HG03025 (cell line): ENCODE data around the gene CNOT6.

Experiments
- ATAC-seq: cut with Tn5 transposase; IDR thresholded peaks from one replicate; pipeline ENCODE4 v1.9.1; 2021; ENCODE audit warnings: mild to moderate bottlenecking, moderate library complexity; ENCODE audit not compliant: unreplicated experiment, low FRiP score

The CNOT6 gene

DNA sequence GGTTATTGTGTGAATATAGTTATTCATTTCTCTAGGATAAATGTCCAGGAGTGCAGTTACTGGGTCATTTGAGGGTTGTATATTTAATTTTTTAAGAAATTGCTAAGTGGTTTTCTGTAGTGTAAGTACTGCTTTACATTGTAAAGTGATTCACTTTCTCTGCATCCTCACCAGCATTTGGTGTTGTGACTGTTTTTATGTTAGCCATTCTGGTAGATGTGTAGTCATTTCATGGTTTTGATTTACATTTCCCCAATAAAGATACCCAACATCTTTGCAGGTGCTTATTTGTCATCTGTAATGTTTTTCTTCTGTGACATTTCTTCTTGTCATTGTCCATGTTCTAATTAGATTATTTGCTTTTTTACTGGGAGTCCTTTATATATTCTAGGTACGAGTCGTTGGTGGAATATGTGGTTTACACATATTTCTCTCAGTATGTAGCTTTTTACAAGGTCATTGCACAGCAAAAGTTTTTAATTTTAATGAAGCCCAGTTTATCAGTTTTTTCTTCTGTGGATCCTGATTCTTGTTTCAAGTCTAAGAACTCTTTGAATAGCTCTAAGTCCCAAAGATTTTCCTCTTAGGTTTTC, 63.1 kb downstream of the CNOT6 start:
- ATAC-seq = no peak

DNA sequence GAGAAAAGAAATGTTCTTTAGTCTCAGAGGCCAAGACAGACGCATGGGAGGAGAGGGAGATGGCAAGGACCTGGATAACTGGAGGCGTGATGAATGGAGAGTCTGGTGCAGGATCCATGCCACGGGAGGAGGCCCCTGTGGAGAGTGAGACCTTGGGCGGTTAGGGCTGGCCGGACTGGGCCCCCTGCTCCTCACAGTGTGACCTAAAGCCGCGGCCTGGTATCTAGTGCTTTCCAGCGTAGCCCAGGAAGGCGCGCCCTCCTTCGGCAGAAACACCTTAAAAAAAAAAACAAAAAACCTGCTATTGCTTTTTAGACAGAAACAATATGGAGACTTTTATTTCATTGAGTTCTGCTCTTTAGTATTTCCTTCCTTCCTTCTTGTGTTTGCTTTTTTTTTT, 64.1 kb downstream of the CNOT6 start:
- ATAC-seq = no peak

DNA sequence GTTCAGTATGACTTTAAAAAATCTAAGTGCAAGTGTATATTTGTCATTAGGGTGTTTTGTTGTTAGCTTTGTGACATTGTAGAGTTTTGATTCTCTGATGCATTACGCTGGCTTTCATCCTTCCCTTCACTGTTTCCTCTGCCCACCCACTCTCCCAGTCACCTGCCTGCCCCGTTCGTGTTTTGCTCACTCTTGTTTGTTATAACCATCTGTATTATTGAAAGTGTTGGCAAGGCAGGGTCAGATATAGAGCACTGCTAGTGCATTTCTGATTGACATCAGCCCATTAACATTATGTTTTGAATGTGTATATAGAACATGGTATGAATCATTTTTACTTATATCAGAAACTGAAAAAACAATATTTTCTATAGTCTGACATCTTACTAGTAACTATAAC, 69.8 kb downstream of the CNOT6 start:
- no peak for ATAC-seq

DNA sequence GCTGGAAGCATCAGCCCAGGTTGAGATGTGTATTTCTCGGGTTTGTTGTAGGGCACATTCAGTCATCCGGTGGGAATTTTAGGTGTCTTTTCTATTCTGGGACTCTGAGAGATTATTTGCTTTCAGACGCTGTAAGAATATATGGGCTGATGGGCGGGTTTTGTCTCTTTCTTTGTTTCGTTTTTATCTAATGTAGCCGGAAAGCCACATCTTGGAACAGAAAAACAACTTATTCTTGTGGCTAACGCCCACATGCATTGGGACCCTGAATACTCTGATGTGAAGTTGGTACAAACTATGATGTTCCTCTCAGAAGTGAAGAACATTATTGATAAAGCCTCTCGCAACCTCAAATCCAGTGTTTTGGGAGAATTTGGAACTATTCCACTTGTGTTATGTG, 74.7 kb downstream of the CNOT6 start:
- no peak for ATAC-seq

DNA sequence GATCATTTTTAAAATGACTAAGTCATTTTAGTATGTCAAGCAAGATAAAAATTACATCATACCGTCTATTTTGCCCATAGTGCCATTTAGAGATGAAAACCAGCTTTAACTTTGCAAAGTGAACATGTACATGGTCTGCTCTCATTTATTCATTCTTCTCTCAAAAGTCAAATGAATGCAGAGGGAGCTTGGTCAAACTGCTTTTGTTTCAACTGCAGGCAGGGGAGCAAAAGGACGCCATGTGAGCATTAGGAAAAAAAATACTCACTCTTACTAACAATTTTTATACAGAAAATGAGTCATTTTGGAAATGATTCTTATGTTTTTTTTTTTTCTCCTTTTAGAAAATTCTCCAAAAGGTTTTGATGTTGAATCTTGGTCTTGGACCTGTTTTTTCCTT, 81.4 kb downstream of the CNOT6 start:
- no peak for ATAC-seq

DNA sequence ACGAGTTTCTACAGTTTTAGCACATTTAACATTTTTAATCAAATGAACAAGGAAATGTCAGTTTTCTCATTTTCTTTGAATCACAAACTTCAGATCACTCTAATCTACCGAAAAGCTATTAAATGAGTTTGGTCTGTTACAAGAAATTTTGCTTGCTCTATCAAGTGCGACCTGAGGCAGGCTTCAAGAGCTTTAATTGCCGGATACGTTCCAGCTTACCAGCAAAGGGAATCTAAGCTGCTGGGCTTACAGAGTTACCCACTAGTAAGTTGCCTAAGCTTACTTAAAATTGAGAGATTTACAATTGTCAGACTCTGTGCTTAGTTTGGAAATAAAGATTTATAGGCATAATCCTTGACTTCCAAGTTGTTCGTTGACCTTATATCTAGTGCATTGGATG, 86.5 kb downstream of the CNOT6 start:
- ATAC-seq = no peak

DNA sequence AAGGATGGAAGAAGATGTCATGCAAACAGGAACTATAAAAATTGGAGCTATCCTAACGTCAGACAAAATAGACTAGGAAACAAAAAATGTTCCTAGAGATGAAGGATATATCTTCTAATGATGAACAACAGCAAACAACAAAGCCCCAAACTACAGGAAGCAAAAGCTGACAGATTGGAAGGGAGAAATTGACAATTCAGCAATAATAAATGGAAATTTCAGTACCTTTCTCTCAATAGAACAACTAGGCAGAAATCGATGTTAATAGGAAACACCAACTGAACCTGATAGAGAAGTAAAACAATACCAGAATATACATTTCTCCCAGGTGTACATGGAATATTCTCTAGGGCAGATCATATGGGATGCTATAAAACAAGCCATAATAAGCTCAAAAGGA, 89.6 kb downstream of the CNOT6 start:
- no peak for ATAC-seq

DNA sequence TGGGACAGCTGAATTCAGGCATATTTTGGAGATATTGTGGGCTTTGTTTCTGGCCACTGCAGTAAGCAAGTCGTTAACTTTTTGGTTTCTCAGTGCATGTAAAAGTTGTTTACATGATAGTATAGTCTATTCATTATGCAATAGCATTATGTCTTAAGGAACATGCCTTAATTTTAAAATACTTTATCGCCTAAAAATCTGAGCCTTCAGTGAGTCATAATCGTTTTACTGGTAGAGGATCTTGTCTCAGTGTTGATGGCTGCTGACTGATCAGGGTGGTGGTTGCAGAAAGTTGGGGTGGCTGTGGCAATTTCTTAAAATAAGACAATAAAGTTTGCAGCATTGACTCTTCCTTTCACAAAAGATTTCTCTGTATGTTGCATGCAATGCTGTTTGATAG, 92.0 kb downstream of the CNOT6 start:
- no peak for ATAC-seq

DNA sequence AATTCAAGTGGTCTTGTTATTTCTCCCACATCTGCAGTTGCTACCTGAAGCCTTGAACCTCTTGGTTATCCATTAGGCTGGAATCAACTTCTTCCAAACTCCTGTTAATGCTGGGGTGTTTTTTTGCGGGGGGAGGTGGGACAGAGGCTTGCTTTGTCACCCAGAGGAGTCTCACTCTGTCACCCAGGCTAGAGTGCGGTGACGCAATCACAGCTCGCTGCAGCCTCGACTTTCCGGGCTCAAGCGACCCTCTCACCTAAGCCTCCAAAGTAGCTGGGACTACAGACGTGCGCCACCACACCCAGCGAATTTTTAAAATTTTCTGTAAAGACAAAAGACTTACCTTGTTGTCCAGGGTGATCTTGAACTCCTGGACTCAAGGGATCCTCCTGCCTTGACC, 92.7 kb downstream of the CNOT6 start:
- ATAC-seq = no peak

DNA sequence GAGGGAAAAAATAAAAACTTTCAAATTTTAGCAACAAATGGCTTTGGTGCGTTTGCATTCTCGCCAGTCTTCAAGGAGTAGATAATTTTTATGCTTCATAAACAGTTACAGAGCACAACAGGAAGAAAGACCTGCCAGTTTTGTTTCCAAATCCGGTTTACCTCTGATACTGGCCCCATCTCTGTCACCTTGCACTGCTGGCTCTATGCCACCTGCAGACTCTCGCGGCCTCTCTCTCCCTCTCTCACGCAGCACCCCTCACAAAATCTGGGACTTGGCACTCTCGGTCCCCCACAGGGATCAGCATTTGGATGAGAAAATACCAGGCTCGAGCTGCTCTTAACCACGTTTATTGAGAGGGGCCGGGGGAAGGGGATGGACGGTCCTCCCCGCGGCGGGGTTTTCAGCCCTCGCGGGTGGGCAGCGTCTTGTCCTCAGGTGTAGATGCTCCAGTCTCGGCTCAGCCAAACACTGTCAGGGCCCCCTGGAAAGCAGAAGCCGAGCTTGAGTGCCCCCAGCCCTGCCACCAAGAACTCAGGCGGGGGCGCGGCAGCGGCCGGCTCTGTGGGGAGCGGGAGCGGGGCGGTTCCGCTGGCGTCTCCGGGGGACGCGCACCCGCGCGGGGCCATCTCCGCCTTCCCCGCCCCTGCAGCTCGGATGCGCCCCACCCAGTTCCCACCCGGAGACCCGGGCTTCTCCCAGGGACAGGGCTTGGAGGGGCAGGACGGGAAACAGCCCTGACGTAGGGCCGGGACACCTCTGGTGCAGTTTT, 95.8 kb downstream of the CNOT6 start:
- no peak for ATAC-seq

DNA sequence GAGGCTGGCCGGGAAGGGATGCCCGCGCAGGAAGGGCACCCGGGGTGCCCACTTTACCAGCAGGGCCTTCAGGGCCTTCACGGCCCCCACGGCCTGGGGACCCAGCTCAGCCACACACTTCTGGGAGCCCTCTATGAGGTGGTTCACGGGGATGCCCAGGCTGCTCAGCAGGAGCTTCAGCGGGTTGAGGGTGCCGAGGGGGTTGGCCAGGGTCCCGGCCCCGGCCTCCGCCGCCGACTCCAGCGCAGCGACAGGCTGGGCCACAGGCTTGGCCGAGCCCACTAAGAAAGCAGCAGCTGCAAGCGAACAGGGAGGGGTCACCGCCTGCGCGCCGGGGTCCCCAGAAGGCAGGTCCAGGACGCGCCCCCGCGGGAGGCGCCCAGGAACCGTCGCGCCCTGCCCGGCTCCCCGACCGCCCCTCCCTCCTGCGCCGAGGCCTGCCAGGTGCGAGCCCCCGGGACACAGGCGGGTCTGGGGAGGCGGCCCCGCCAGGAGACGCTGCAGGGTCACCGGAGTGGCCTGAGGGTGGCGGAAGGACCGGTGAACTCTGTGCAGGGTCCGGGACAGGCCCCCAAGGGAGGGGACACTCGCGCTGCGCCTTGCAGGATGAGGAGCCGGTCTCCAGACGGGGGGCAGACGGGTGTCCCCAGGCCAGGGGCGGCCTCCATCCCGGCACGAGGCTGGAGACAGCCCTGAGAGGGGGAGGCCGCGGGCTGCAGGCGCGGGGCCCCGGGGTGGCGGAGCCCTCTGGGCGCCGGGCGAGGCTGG, 96.5 kb downstream of the CNOT6 start:
- ATAC-seq = no peak

DNA sequence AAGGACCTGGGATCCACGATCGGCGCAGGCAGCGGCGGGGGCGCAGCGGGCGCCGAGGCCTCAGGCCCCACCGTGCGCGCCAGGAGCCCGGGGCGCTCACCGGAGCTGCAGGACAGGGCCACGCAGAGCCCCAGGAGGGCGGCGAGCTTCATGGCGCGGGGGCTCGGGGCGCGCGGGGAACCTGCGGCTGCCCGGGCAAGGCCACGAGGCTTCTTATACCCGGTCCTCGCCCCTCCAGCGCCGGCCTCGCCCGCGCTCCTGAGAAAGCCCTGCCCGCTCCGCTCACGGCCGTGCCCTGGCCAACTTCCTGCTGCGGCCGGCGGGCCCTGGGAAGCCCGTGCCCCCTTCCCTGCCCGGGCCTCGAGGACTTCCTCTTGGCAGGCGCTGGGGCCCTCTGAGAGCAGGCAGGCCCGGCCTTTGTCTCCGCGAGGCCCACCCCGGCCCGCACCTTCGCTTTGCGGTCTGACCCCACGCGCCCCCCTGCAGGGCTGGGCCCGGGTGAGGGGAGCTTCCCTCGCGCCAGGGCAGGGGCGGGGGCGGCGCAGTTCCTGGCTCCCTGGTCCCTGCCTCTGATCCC, 97.2 kb downstream of the CNOT6 start, which contains the start of gene SCGB3A1:
SCGB3A1 (minus strand) TSS at position 189 of the 577 bp plus-strand sequence; CDS start at position 152, 37 bp downstream.
- ATAC-seq = no peak

DNA sequence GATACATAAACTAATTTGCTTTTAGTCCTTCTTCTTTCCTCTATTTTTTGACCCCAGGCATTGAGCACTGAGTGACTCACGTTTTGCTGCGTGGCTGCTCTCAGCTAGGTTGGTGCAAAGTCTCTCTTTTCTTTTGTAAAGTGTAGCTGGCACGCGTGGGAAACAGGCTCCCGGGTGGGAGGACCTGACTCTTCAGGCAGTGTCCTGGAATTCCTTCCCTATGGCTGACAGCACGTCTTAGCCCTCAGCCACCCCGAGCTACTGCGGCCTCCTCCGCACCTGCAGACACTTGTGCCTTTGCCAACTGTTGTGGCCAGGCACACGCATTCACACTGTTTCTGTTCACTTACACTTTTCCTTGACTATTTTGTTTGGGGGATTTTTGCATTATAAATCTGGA, 98.0 kb downstream of the CNOT6 start:
- no peak for ATAC-seq

DNA sequence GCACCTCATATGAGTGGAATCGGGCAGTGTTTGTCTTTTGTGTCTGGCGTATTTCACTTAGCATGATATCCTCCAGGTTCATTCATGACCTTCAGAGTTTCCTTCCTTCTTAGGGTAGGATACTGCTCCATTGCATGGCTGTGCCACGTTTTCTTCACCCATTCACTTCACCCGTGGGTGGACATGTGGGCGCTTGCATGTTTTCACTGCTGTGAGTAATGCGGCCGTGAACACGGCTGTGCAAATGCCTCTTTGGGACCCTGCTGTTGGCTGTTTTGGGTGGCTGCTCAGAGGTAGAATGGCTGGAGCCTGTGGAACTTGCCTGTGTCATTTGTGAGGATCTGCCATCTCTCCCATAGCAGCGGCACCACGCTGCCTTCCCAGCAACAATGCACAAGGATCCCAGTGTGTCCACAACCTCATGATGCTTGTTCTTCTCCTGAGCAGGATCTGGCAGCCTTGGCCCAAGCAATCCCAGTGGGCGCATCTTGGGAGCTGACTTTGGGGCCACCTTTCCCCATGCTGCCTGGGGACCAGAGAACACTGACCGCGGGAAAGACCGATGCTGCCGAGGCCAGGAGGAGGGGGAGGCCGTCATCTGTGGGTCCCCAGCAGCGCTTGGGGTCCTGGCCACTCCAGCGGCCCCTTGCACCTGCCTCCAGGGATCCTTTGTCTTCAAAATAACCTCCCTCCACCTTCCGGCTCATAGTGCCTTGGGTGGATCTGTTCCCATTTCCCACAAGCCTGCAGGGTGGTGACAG, 99.4 kb downstream of the CNOT6 start:
- ATAC-seq = no peak

DNA sequence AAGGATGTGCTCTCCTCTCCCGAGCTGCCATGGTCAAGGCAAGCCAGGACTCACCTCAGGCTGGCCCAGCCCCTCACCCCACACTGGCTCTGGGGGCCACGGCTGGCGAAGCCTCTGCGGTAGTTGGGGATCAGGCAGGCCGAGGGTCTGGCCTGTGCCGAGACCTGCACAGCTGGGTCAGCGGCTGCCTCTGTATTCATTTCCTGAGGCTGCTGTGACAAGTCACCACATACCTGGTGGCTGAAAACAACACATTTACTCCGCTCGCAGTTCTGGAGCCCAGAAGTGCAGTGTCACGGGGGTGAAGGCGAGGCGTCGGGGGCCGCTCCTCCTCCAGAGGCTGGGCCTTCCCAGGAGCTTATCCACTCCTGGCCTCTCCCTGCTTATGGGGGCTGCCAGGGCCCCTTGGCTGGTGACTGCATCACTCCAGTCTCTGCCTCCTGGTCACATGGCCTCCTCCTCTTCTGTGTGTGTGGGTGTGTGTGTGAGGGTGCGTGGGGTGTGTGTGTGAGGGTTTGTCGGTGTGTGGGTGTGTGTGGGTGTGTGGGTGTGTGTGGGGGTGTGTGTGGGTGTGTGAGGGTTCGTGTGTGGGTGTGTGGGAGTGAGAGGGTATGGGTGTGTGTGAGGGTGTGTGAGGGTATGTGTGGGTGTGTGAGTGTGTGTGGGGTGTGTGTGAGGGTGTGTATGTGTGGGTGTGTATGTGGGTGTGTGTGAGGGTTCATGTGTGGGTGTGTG, 100.3 kb downstream of the CNOT6 start:
- ATAC-seq = no peak

DNA sequence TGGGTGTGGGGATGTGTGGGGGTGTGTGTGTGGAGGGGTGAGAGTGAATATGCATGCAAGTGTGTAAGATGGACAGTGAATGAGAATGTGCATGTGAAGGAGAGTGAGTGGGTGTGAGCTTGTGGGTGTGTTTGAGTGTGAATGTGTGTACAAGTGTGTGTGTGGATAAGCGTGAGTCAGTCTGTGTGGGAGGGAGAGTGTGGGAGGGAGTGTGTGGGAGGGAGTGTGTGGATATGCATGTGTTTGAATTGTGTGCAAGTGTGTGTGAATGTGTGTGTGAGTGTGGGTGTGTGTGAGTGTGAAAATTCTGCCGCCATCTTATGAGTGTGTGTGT, 100.8 kb downstream of the CNOT6 start:
- no peak for ATAC-seq

DNA sequence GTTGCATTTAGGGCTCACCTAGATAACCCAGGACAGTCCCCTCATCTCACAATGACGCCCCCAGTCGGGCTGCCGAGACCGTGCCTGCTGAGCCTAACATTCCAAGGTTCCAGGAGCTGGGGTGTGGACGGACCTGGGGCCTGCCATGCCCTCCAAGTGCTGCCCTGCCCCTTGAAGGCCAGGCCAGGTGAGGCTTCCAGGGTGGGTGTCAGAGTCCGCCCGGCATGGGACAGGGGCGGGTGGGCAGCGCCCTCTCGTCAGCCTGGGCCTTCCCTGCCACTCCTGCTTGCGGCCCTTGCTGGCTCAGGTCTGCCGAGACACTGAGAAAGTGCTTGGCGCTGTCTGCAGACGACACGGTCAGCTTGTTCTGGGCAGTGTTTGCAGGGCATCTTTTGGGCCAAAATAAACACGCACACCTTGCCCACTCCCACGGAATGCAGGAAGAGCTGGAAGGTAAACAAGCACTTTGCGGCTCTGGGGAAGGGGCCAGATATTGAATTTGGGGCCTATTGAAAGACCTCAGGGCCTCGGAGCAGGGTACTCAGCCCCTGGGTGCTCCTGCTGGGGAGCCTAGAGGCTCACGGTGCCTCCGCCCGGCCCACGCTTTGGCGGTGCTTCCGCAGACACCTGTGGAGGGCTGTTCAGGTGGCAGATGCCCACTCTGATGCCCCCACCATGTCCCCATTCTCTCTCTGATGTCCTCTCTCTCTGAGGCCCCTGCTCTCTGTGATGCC, 101.4 kb downstream of the CNOT6 start:
- no peak for ATAC-seq

DNA sequence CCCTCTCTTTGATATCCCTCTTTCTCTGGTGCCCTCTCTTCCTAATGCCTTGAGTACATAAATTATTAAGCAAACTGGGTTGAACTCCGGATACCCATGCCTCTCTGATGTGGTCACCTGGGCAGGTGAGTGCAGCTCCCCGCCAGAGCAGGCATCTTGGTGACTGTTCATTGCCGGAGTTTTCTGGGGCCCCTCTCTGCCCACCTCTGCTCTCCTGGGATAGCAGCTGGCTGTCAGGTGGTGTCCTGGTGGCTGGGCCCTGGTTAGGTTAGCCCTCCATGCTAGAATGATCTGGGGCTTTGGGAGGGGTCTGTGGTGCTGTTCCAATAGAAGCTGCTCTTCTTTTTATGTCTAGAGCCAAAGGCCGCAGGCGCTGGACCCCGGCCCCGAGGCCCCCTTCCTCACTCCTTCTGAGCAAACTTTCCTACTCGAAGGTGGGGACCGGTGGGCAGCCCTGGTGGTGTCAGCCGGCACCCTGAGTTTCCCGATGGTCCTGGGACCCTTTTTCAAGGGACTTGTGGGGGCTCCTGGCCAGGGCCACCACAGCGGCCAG, 102.0 kb downstream of the CNOT6 start:
- ATAC-seq = no peak

DNA sequence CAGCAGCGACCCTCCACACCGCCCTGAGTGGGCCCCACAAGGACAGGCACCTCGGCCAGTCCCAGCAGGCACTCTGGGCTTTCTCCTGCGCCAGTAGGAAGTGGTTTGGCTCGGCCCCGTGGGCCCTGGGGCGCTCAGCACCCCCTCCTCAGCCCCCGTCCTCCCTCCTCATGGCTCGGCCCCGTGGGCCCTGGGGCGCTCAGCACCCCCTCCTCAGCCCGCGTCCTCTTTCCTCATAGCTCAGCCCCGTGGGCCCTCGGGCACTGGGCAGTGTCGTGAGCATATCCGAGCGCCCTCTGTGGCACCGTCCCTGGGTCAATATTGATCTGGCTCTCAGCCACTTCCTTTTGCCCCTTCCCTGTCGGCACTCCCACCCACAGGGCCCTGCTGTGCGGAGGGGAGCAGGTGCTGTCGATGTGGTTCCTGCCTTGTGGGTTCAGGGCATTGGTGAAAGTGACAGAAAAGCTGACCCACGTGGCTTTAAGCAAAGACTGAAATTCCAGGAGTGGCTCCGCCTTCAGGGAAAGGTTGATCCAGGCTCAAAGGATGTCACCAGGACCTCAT, 102.6 kb downstream of the CNOT6 start:
- no peak for ATAC-seq
